SK-N-SH treated with all-trans-retinoic acid at 6 μM for 48 hours (cell line): ENCODE measurements around the gene CHURC1.

ENCODE experiments used
- ATAC-seq: fragments of 200-7000 bp; cut with Tn5 transposase; 3 replicates; pipeline ENCODE4 v1.9.1; 2020; ENCODE audit warnings: mild to moderate bottlenecking, moderate library complexity
- ARNTL ChIP-seq: fragments of 450-650 bp; formaldehyde crosslinking; IDR thresholded peaks from 2 replicates; pipeline ENCODE4 v1.5.0; 2020; ENCODE audit warnings: low read depth, mild to moderate bottlenecking, moderate library complexity, borderline replicate concordance
- BACH2 ChIP-seq: fragments of 250-450 bp; sonication (Bioruptor Pico); IDR thresholded peaks from 2 replicates; pipeline ENCODE4 v1.9.0; 2021; ENCODE audit warnings: mild to moderate bottlenecking, borderline replicate concordance
- CREB5 ChIP-seq: fragments of 250-450 bp; sonication (Bioruptor Pico); IDR thresholded peaks from 2 replicates; pipeline ENCODE4 v1.5.1; 2020; ENCODE audit warnings: low read depth, mild to moderate bottlenecking, moderate library complexity
- CSDC2 ChIP-seq: fragments of 250-450 bp; sonication (Bioruptor Pico); IDR thresholded peaks from 2 replicates; pipeline ENCODE4 v1.5.0; 2020; ENCODE audit warnings: mild to moderate bottlenecking, moderate library complexity
- CSRNP3 ChIP-seq: fragments of 250-450 bp; sonication (Bioruptor Pico); IDR thresholded peaks from 2 replicates; pipeline ENCODE4 v1.5.1; 2021; ENCODE audit warnings: mild to moderate bottlenecking, moderate library complexity
- ESRRG ChIP-seq: fragments of 250-450 bp; sonication (Bioruptor Pico); IDR thresholded peaks from 2 replicates; pipeline ENCODE4 v1.6.1; 2021; ENCODE audit warnings: mild to moderate bottlenecking
- GLIS3 ChIP-seq: fragments of 250-450 bp; sonication (Bioruptor Pico); IDR thresholded peaks from 2 replicates; pipeline ENCODE4 v1.5.0; 2020; ENCODE audit warnings: mild to moderate bottlenecking, moderate library complexity
- ISL1 ChIP-seq: fragments of 250-450 bp; sonication (Bioruptor Pico); IDR thresholded peaks from 2 replicates; pipeline ENCODE4 v2.1.2; 2022; ENCODE audit warnings: mild to moderate bottlenecking, moderate library complexity
- OSR1 ChIP-seq: fragments of 250-450 bp; sonication (Bioruptor Pico); IDR thresholded peaks from 2 replicates; pipeline ENCODE4 v1.8.0; 2022; ENCODE audit warnings: moderate library complexity, mild to moderate bottlenecking, inconsistent platforms
- PATZ1 ChIP-seq: fragments of 250-450 bp; sonication (Bioruptor Pico); IDR thresholded peaks from 2 replicates; pipeline ENCODE4 v1.8.0; 2020; ENCODE audit warnings: mild to moderate bottlenecking, moderate library complexity, borderline replicate concordance
- POU6F1 ChIP-seq: fragments of 250-450 bp; sonication (Bioruptor Pico); IDR thresholded peaks from 2 replicates; pipeline ENCODE4 v1.8.0; 2021; ENCODE audit warnings: low read depth, mild to moderate bottlenecking, moderate library complexity, borderline replicate concordance
- PPARA ChIP-seq: fragments of 250-450 bp; sonication (Bioruptor Pico); IDR thresholded peaks from 2 replicates; pipeline ENCODE4 v1.5.0; 2020; ENCODE audit warnings: mild to moderate bottlenecking, borderline replicate concordance
- RARB ChIP-seq: fragments of 250-450 bp; sonication (Bioruptor Pico); IDR thresholded peaks from 2 replicates; pipeline ENCODE4 v1.8.0; 2021; ENCODE audit warnings: mild to moderate bottlenecking, moderate library complexity
- TOX ChIP-seq: fragments of 250-450 bp; sonication (Bioruptor Pico); IDR thresholded peaks from 2 replicates; pipeline ENCODE4 v1.8.0; 2021; ENCODE audit warnings: mild to moderate bottlenecking, moderate library complexity, borderline replicate concordance
- ZFP3 ChIP-seq: fragments of 250-450 bp; sonication (Bioruptor Pico); IDR thresholded peaks from 2 replicates; pipeline ENCODE4 v1.5.0; 2020; ENCODE audit warnings: mild to moderate bottlenecking, moderate library complexity
- ZFP30 ChIP-seq: fragments of 450-650 bp; formaldehyde crosslinking; IDR thresholded peaks from 2 replicates; pipeline ENCODE4 v1.5.0; 2022; ENCODE audit warnings: mild to moderate bottlenecking, moderate library complexity
- ZNF565 ChIP-seq: fragments of 450-650 bp; formaldehyde crosslinking; conservative IDR thresholded peaks from 2 replicates; pipeline ENCODE4 v1.5.0; 2020; ENCODE audit warnings: low read depth, mild to moderate bottlenecking, moderate library complexity
- ZNF70 ChIP-seq: fragments of 450-650 bp; formaldehyde crosslinking; IDR thresholded peaks from 2 replicates; pipeline ENCODE4 v1.5.0; 2020; ENCODE audit warnings: mild to moderate bottlenecking, moderate library complexity
- ZNF8 ChIP-seq: fragments of 450-650 bp; formaldehyde crosslinking; IDR thresholded peaks from 2 replicates; pipeline ENCODE4 v1.5.0; 2020; ENCODE audit warnings: mild to moderate bottlenecking, moderate library complexity

Gene CHURC1

GRCh38 chr14:64923015-64923414 lies 8.8 kb downstream of the CHURC1 start:
- TF ChIP-seq PATZ1 (CRISPR knock-in tag) (no peak), RARB (CRISPR knock-in tag) (no peak)
- ATAC-seq, result no peak

GRCh38 chr14:64926398-64926995 lies 12.2 kb downstream of the CHURC1 start:
- TF ChIP-seq POU6F1 (CRISPR knock-in tag) (no peak), BACH2 (CRISPR knock-in tag) (no peak), PPARA (no peak)
- ATAC-seq, result no peak

- TF ChIP-seq ZNF70 (no peak), ZNF565 (CRISPR knock-in tag) (no peak), CSRNP3 (no peak), PATZ1 (CRISPR knock-in tag) (no peak)
- ATAC-seq, result no peak
Measured at GRCh38 chr14:64927031-64927430, 12.8 kb downstream of the CHURC1 start.

GRCh38 chr14:64928239-64929013 lies 14.2 kb downstream of the CHURC1 start:
- no peak for ATAC-seq
- TF ChIP-seq ZNF8 (CRISPR knock-in tag), result no peak
- no peak for TF ChIP-seq CSRNP3
- no peak for TF ChIP-seq POU6F1 (CRISPR knock-in tag)
- no peak for TF ChIP-seq ESRRG
- no peak for TF ChIP-seq ARNTL (CRISPR knock-in tag)
- TF ChIP-seq PPARA, result no peak
- no peak for TF ChIP-seq GLIS3 (CRISPR knock-in tag)
- TF ChIP-seq ZFP30 (CRISPR knock-in tag), result no peak
- TF ChIP-seq OSR1 (CRISPR knock-in tag), result no peak

GRCh38 chr14:64929014-64929359 lies 14.7 kb downstream of the CHURC1 start:
- no peak for ATAC-seq
- TF ChIP-seq CSRNP3 (no peak), ZFP3 (no peak), CSDC2 (CRISPR knock-in tag) (no peak), GLIS3 (CRISPR knock-in tag) (no peak), BACH2 (CRISPR knock-in tag) (no peak), ZNF565 (CRISPR knock-in tag) (no peak), ISL1 (no peak), ESRRG (no peak), PPARA (no peak), ZFP30 (CRISPR knock-in tag) (no peak), CREB5 (CRISPR knock-in tag) (no peak), RARB (CRISPR knock-in tag) (no peak), TOX (CRISPR knock-in tag) (no peak), ARNTL (CRISPR knock-in tag) (no peak), ZNF8 (CRISPR knock-in tag) (no peak)
